HG03135 (cell line): ENCODE data around the gene SF3A2.
A peak's percentile ranks its signal among the peaks of the same experiment; 100 is the strongest.
"Not testable (repeated sequence)": the region's sequence is repeated elsewhere in the genome, so short reads cannot be mapped to it uniquely, and the experiment has no call there.

Experiments used
- ATAC-seq: cut with Tn5 transposase; IDR thresholded peaks from one replicate; pipeline ENCODE4 v1.9.1; 2021; ENCODE audit warnings: mild to moderate bottlenecking, moderate library complexity; ENCODE audit not compliant: unreplicated experiment

SF3A2 gene

GRCh38 chr19:2236314-2237050 lies at the start of gene SF3A2, which contains the start of gene PLEKHJ1:
Gene SF3A2, plus strand, starts transcription at chr19:2236824. Its CDS starts 6,595 bp downstream, at chr19:2243419.
Gene PLEKHJ1, minus strand, starts transcription at chr19:2236329. Its CDS starts 81 bp downstream, at chr19:2236248.
- ATAC-seq: peak; percentile 67

- no peak for ATAC-seq
Observed at GRCh38 chr19:2187159-2187558, 49.5 kb upstream of the SF3A2 start.

- ATAC-seq: no peak
Observed at GRCh38 chr19:2188708-2189385, 47.8 kb upstream of the SF3A2 start.

- no peak for ATAC-seq
Observed at GRCh38 chr19:2189880-2190279, 46.7 kb upstream of the SF3A2 start.

GRCh38 chr19:2190848-2191455 lies 45.7 kb upstream of the SF3A2 start:
- ATAC-seq: no peak

- no peak for ATAC-seq
Observed at GRCh38 chr19:2191456-2192310, 44.9 kb upstream of the SF3A2 start.

- no peak for ATAC-seq
Observed at GRCh38 chr19:2192862-2193261, 43.8 kb upstream of the SF3A2 start.

- ATAC-seq: no peak
Observed at GRCh38 chr19:2193807-2194206, 42.8 kb upstream of the SF3A2 start.

- no peak for ATAC-seq
Observed at GRCh38 chr19:2194513-2195078, 42.0 kb upstream of the SF3A2 start.

- ATAC-seq: no peak
Observed at GRCh38 chr19:2195361-2195760, 41.3 kb upstream of the SF3A2 start.

- ATAC-seq: no peak
Observed at GRCh38 chr19:2195914-2196313, 40.7 kb upstream of the SF3A2 start.

- ATAC-seq: no peak
Observed at GRCh38 chr19:2197270-2197669, 39.4 kb upstream of the SF3A2 start.

GRCh38 chr19:2198317-2198716 lies 38.3 kb upstream of the SF3A2 start:
- ATAC-seq: no peak

GRCh38 chr19:2199215-2199614 lies 37.4 kb upstream of the SF3A2 start:
- ATAC-seq: no peak

GRCh38 chr19:2199861-2200623 lies 36.6 kb upstream of the SF3A2 start:
- ATAC-seq: no peak

GRCh38 chr19:2200624-2201294 lies 35.9 kb upstream of the SF3A2 start:
- ATAC-seq: not testable (repeated sequence)

GRCh38 chr19:2201473-2202148 lies 35.0 kb upstream of the SF3A2 start:
- ATAC-seq: no peak

GRCh38 chr19:2202366-2202765 lies 34.3 kb upstream of the SF3A2 start:
- ATAC-seq: no peak

- no peak for ATAC-seq
Observed at GRCh38 chr19:2207008-2207407, 29.6 kb upstream of the SF3A2 start.
